ENCODE data around the gene KRTAP13-2.

The KRTAP13-2 gene

GRCh38 chr21:30372139-30372770 lies at the start of gene KRTAP13-2:
KRTAP13-2 (minus strand) TSS chr21:30372271; CDS start chr21:30372213, 58 bp downstream.
- no peak for DNase-seq

GRCh38 chr21:30415993-30416392 lies 43.9 kb upstream of the KRTAP13-2 start:
- DNase-seq, result no peak

- DNase-seq, result peak; percentile 7
These were observed 36.9 kb upstream of the KRTAP13-2 start for GRCh38 chr21:30408782-30409494.

GRCh38 chr21:30395731-30396130 lies 23.7 kb upstream of the KRTAP13-2 start, which contains the start of gene KRTAP13-1:
KRTAP13-1 (plus strand) TSS chr21:30396031; CDS start chr21:30396087, 56 bp downstream.
- DNase-seq, result no peak

GRCh38 chr21:30391492-30392025 lies 19.5 kb upstream of the KRTAP13-2 start:
- DNase-seq, result no peak

GRCh38 chr21:30382201-30382600 lies 10.1 kb upstream of the KRTAP13-2 start:
- no peak for DNase-seq

- no peak for DNase-seq
These were observed 16.2 kb downstream of the KRTAP13-2 start for GRCh38 chr21:30355906-30356305.

- no peak for DNase-seq
These were observed 17.6 kb downstream of the KRTAP13-2 start for GRCh38 chr21:30354308-30355005.

GRCh38 chr21:30351534-30351933 lies 20.5 kb downstream of the KRTAP13-2 start:
- DNase-seq, result no peak

- no peak for DNase-seq
These were observed 22.5 kb downstream of the KRTAP13-2 start for GRCh38 chr21:30349572-30349971.

GRCh38 chr21:30348506-30348905 lies 23.6 kb downstream of the KRTAP13-2 start, which contains the start of gene KRTAP23-1:
KRTAP23-1 (minus strand) TSS chr21:30348606; CDS start chr21:30348606, 0 bp downstream.
- DNase-seq, result no peak

GRCh38 chr21:30345014-30345413 lies 27.1 kb downstream of the KRTAP13-2 start:
- DNase-seq, result no peak

GRCh38 chr21:30340714-30341573 lies 31.1 kb downstream of the KRTAP13-2 start:
- no peak for DNase-seq

- DNase-seq, result no peak
These were observed 33.4 kb downstream of the KRTAP13-2 start for GRCh38 chr21:30338717-30339116.

- no peak for DNase-seq
These were observed 34.3 kb downstream of the KRTAP13-2 start for GRCh38 chr21:30337772-30338171.

- DNase-seq, result no peak
These were observed 34.8 kb downstream of the KRTAP13-2 start, which contains the start of gene KRTAP27-1 for GRCh38 chr21:30337276-30337744. KRTAP27-1 (minus strand) TSS chr21:30337694; CDS start chr21:30337668, 26 bp downstream.

- no peak for DNase-seq
These were observed 35.5 kb downstream of the KRTAP13-2 start for GRCh38 chr21:30336596-30336995.

- DNase-seq, result no peak
These were observed 38.3 kb downstream of the KRTAP13-2 start for GRCh38 chr21:30333736-30334135.

GRCh38 chr21:30332681-30333080 lies 39.4 kb downstream of the KRTAP13-2 start:
- no peak for DNase-seq

GRCh38 chr21:30329203-30329875 lies 42.7 kb downstream of the KRTAP13-2 start:
- no peak for DNase-seq

- DNase-seq, result no peak
These were observed 45.7 kb downstream of the KRTAP13-2 start for GRCh38 chr21:30326390-30326789.

Measured in 8988T (cell line).